Brain microvascular endothelial cell (primary cell): ENCODE measurements around the gene KIRREL3.

Source experiments
- DNase-seq: peaks from one replicate; pipeline ENCODE4 v3.0.0-alpha.2; 2020
- H3K27ac ChIP-seq: fragments of 250-450 bp; sonication (Bioruptor Pico); 2 replicates; pipeline ENCODE4 v1.5.1; 2020; ENCODE audit warnings: mild to moderate bottlenecking, moderate library complexity
- H3K27me3 ChIP-seq: fragments of 250-450 bp; sonication (Bioruptor Pico); replicated peaks from 2 replicates; pipeline ENCODE4 v1.5.1; 2020; ENCODE audit warnings: mild to moderate bottlenecking
- H3K36me3 ChIP-seq: fragments of 250-450 bp; sonication (Bioruptor Pico); replicated peaks from 2 replicates; pipeline ENCODE4 v1.5.1; 2020; ENCODE audit warnings: mild to moderate bottlenecking
- H3K4me3 ChIP-seq: 2 replicates; pipeline ENCODE4 v1.5.1; 2011; ENCODE audit warnings: low read depth, mild to moderate bottlenecking, control low read depth, low read length, moderate library complexity
- CTCF ChIP-seq: IDR thresholded peaks from 2 replicates; pipeline ENCODE4 v1.5.1; 2011; ENCODE audit warnings: low read depth, mild to moderate bottlenecking, moderate library complexity, low read length, control low read depth, inconsistent platforms; ENCODE audit errors: missing control alignments
- in situ Hi-C: cut with HindIII; loops from 2 replicates; pipeline ENCODE4 v1.10.0; 2017; ENCODE audit warnings: low sequenced_read_pairs, low pct_ligation_motif_present

The KIRREL3 gene

DNA sequence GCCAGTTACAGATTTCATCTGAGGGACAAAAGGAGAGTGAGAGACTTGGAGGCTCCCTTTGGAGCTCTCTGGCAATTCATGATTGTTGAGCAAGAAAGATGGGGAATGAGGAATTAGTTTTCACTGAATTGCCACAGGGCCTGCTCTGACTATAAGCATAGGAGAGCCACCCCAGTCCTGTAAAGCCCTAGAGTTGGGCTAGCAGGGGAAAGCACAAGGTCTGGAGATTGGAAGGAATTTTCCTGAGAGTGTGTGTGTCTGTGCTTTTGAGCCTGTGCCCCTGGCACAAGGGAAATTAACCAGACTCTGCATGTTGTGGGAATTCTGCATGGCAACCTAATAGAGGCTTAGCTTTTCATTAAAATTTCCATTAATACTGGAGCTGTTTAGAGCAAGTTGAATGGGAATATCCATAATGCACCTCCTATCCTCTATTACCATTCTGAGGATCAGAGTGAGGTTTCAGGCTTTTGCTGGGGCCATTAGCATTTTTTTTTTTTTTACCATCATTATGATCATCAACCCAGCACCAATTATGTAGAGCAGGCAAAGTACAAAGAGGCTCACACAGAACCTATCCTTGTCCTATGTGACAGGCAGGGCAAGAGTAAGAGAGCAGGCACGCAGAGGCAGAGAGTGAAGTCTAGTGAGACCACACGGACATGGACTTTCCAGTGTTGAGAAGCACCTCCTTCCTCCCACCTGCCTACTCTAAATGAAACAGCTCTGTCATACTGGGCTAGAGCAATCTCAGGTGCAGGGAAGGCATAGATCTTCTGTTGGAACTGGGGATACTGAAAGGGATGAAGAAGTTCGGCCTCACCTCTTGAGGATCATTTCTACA is 336.6 kb downstream of the KIRREL3 start:
- in situ Hi-C loops, result no loop called here

GRCh38 chr11:126662035-126662790 is 338.4 kb downstream of the KIRREL3 start:
- no peak overlapping the region for H3K4me3 ChIP-seq
- no peaks in the 10 kb centered on the region for H3K36me3 ChIP-seq
- H3K27ac ChIP-seq, result no peak overlapping the region
- in situ Hi-C loops, result no loop called here
- H3K27me3 ChIP-seq, result no peaks in the 10 kb centered on the region
- TF ChIP-seq CTCF, result no peak
- DNase-seq, result no peak

More for the DNA sequence above, 336.6 kb downstream of the KIRREL3 start:
- TF ChIP-seq CTCF, result no peak
- Histone ChIP-seq H3K27ac (no peak overlapping the region), H3K27me3 (no peaks in the 10 kb centered on the region), H3K36me3 (no peaks in the 10 kb centered on the region), H3K4me3 (no peak overlapping the region)
- DNase-seq, result no peak

GRCh38 chr11:126660761-126661425 is 339.7 kb downstream of the KIRREL3 start:
- Histone ChIP-seq H3K27ac (no peak overlapping the region), H3K27me3 (no peaks in the 10 kb centered on the region), H3K4me3 (no peak overlapping the region), H3K36me3 (no peaks in the 10 kb centered on the region)
- TF ChIP-seq CTCF, result no peak
- no peak for DNase-seq
- in situ Hi-C loops, result no loop called here

- no peak overlapping the region for H3K4me3 ChIP-seq
- H3K27me3 ChIP-seq, result no peaks in the 10 kb centered on the region
- no peak overlapping the region for H3K27ac ChIP-seq
- in situ Hi-C loops, result no loop called here
- TF ChIP-seq CTCF, result no peak
- no peaks in the 10 kb centered on the region for H3K36me3 ChIP-seq
- DNase-seq, result no peak
These were observed 340.2 kb downstream of the KIRREL3 start for GRCh38 chr11:126660321-126660720.

DNA sequence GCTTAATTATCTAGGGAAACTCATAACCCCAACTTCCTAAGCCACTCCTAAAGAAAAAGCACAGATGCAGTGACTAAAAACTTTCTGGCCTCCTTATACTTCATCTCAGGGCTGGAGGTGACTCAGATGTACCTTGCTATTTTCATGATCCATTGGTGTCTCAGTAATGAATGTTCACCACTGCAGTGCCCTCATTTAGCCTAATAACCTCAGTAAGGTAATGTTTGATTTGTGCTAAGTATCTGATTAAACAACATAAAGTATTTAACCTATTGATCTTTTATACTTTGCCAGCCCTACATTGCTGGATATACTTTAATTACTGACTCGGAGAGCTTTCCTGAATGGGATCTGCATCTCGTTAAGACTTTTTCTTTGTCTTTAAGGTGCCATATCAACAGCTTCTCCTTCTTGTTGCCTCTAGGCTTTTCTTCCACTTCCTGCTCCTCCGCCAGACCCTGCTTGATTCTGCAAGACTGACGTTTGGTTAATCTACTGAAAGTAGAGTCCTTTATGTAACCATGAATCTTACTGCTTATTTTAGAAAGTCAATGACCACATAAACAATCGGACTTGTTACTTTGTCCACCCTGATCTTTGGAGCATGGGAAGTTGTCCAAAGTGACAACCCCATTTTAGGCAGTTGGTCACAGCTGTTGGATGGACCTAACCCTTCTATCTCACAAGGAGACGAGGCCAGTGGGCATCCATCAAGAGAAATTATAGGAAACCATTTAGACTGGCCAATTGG is 342.1 kb downstream of the KIRREL3 start:
- Histone ChIP-seq H3K36me3 (no peaks in the 10 kb centered on the region), H3K27me3 (no peaks in the 10 kb centered on the region), H3K27ac (no peak overlapping the region), H3K4me3 (no peak overlapping the region)
- no peak for DNase-seq
- TF ChIP-seq CTCF, result no peak
- in situ Hi-C loops, result no loop called here
